NCI-H446 (cell line): Measurements from ENCODE around the gene NFASC.

ENCODE experiments used
- DNase-seq, 2 experiments: peaks; one replicate each; lab custom pipeline; 2025; lab: John Stamatoyannopoulos, UW

Gene NFASC

DNA sequence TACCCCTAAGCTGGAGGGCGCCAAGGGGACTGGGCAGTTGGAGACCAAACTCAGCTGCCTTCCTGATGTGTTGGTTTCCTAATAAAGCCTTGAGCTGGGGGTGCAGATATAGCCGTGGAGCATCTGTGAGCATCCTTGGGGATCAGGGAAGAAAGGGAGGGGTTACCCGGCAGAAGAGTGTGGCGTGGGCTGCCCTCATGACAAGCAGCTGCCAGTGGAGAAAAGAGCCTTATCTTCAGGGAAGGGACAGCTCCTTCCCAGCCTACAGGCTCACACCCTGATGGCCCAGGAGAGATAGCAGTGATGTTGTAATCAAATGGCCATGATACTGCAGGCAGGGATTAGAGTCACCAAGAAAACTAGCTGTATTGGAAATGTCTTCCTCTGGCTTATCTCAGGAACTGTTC lies 10.8 kb upstream of the NFASC start:
- no peak for DNase-seq

DNA sequence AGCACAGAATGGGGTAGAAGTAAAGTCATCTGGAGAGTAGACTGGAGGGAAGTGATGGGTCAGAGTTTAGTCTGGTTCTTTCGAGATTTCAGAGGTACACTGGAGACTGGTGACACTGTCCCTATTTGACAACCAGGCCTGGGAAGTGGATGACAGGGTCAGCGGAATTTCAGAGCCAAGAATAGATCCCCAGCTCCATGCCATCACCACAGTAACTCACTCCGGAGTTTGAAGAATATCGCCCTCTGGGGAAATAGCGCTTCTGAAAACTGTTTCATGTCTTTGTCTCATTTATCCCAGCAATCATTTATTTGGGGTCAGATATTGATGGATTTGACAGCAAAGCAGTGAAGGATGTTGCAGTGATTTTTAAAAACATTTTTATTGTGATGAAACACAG lies 7.6 kb upstream of the NFASC start:
- DNase-seq: no peak

DNA sequence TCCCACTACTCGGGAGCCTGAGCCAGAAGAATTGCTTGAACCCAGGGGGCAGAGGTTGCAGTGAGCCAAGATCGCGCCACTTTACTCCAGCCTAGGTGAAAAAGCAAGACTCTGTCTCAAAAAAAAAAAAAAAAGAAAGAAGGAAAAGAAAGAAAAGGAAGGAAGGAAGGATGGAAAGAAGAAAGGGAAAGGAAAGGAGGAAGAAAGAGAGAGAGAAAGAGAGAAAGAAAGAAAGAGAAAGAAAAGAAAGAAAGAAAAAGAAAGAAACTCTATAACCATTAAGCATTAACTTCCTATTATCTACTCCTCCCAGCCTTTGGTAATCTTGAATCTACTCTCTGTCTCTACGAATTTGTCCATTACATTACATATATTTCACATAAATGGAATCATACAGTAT lies 6.9 kb upstream of the NFASC start:
- DNase-seq: no peak

DNA sequence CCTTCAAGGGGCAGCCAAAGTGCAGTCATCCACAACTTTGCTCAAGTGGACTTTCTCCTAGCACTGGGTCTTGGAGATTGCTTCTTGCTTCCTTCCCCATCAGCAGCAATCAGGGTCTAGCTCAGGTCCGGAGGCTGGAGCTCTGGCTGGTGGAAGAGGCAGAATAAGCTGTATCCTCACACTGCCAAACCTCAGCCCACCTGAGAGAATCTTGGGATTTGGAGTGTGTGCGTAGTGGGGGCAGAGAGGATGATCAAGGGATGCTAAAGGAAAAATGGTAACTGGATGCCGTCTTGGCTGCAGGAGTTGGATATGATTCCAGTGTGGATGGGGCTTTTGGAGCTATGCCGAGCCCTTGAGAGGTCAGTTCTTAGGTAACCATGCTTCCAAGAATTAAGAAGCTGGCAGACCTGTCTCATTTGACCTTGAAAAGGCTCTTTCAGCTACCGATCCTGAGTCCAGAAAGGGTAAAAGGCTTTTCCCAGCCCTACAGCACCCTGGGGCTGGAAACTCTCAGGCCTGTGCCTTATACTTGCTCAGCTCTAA lies 4.5 kb upstream of the NFASC start:
- peak in 1 of 2 experiments; percentile 24 for DNase-seq

DNA sequence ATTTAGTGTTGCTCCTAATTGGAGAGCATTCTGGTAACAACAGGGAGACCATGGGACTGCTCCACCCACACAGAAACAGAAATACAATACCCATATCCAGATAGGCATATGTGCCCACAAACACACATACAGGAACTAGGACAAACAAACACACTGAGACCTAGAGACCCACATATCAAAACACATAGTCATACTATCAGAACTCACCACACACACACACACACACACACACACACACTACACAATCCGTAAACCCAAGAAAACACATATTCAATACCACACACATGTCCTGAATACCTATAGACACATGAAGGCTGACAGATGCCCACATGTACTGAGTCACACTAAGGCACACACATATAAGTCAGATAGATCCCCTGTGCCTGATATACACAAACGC lies 3.5 kb upstream of the NFASC start:
- no peak for DNase-seq

DNA sequence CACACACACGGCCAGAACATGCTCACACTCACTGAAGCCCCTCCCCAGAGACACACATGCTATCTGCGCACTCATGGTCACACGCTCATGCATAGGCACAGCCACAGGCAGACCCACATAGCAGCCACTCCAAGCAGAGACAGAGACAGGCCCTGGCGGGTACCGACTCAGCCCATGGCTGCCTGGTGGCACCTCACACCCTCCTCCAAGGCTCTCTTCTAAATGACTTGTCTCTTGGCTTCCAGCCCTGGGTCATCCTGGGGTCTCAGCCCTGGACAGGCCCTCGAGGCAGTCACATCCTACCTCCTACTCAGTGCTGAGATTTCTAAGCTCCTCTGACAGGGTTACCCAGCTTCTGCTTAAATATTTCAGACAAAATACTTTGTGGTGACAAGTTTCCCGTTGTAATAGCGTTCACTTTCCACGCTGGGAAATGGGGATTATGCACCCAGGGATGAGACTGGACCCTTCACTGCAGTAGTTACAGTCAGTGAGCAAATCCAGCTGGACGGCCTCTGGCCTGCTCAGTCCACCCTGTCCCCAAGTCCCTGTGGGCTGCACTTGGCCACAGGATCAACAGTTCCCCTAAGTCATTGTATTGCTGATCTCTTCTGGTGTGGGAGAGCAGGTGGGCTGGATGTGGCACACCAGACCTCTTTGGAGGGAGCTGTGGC lies 2.9 kb upstream of the NFASC start:
- no peak for DNase-seq

DNA sequence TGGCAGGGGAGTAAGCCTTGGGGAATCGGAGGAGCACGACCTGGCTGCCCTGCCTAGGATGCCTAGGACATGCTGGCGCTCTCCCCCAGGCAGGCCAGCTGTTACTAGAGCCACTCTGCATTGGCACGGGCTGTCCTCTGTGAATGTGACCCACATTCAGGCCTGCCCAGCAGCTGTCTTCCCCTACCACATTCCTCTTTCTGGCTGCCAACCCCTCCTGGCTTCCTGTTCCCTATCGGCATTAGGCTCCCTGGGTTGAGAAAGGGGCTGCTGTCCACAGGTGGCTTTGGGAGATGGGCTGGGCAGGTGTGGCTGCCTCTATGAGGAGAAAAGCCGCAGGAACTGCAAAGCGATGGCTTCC lies 2.3 kb upstream of the NFASC start:
- peak in 1 of 2 experiments; percentile 32 for DNase-seq

DNA sequence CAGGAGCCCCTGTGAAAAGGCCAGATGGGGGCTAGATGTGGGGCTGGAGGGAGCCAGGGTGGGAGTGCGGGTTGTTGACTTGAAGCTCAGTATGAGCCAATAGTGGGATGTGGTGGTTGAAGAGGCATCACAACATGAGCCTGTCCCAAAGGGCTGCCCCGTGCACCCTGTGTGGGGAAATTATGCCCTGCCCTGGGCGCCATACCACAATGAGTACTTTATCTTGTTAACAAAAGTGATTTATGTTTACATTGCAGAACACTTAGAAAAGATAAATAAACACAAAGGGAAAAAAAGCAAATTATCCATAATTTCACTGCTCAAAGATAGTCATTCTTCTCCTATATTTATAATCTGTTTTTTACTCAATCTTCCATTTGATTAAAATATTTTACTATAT lies 1.6 kb upstream of the NFASC start:
- DNase-seq: no peak

DNA sequence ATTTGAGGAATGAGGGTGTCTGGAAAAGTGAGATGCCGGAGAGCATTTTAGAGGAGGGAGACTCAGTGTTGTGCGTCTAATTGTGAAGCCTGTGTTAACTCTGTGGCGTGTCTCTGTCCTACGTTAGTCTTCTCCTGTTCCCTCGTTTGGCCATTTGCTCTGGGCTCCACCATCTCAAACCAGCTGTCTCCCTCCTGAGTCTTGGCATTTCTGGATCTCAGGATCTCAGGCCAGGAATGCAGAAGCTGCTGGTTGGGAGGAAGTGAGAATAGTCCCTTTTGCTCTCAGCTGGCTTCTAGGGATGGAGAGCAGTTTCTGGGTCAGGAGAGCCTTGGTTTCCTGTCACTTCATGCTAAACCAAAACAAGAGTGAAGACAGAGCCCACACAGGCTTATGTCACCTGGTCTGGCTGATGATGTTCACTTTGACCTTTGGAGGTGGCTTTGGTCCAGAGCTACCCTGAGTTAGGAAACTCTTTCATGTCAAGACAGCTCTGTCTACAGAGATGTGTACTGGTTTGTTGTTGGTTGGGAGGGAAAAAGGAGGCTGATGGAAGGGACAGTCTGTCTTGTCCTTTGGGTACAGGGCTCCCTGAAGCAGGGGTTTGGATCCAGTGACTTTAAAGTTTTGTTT lies 859 bp downstream of the NFASC start:
- DNase-seq: no peak

DNA sequence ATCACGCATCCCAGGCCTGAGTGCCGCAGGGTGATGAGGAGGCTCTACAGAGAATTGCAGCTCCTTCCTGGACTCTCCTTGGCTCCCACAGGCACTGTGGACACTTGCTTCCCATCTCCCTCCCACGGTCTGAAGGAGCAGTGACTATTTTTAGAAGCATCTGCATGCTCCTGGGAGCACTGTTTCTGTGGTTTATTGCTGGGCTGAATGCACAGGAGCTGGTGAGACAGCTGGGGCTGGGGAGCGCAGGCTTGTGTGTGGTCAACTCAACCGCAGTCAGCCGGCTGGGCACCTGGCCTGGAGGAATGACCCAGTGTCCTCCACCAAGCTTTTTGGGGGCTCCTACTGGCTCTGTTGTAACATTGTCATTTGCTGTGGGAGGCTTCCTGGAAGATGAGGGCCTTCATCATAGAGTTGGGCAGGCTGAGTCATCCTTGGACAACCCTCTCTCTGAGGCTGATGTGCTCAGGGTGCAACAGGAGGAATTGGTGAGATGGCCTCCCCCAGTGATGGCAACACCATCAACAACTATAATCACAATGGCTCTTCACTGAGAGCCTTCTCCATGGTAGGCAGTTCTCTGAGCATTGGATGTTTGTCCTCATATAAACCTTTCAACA lies 1.7 kb downstream of the NFASC start:
- DNase-seq: no peak

DNA sequence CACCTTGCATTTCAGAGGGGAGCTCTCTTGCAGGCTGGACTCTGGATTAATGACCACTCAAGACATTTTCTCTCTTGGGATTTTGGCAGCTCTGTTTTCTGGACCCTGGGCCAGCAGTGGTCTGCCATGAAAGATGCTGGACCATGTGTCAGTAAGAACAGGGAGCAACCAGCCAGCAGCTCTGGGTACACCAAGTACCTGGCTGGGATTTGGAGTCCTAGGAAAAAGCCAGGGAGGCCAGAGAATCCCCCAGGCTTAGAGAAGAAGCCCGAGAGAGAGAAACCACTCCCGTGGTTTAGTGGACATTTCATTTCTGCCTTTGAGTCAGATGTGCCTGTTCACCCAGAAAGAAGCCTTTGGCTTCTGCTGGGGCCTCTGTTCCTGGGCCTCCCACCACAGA lies 2.5 kb downstream of the NFASC start:
- no peak for DNase-seq

DNA sequence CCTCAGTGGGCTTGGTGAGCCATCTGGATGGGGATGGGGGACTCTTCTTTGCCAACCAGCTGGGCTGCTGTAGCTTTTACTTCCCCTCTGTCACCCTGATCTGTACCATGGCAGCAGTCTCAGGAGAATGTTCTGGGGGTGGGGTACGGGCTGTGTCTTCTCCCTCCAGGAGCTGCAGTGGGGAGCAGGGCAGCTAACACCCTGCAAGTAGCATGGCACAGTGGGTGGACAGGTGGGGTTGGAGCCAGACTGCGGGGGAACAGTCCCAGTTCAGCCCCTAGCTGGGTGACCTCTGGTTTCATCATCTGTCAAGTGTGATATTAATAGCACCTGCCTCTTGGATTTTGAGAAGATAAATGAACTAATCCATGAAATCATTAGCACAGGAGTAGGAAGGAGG lies 3.1 kb downstream of the NFASC start:
- DNase-seq: no peak

DNA sequence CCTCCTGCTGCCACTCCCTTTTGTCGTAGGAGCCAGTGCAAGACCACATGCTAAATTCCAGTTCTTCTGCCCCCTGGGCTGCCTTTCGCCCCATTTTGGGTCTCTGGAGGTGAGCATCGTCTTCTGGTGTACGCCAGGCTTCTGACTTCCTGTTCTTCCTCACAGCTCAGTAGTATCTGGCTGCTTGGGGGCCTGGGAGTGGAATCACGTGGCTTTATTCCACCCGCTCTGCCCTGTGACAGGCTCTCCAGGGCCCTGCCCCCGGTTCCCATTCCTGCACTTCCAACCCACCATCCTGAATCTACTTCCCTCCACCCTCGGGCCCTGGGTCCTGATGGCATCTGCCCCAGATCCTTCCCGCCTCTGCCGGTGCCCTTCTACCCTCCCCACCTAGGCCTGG lies 3.6 kb downstream of the NFASC start:
- DNase-seq: no peak

DNA sequence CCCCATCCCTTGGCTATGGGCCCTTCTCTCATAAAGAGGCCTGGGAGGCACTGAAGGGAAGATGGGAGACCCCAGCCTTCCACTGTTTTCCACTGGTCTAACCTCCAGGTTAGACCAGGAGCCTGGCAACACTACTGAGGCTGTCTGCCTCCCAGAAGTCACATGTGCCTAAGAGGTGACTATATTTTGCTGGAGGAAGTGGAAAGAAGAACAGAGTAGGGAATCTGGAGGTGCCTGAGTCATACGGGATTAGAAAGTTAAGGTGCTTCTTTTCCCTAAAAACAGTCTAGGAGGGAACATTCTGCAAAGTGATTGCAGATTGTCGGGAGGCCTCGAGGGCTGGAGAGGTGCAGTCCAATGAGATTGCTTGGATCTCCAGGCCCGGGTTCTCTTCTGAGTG lies 4.6 kb downstream of the NFASC start:
- DNase-seq: no peak

DNA sequence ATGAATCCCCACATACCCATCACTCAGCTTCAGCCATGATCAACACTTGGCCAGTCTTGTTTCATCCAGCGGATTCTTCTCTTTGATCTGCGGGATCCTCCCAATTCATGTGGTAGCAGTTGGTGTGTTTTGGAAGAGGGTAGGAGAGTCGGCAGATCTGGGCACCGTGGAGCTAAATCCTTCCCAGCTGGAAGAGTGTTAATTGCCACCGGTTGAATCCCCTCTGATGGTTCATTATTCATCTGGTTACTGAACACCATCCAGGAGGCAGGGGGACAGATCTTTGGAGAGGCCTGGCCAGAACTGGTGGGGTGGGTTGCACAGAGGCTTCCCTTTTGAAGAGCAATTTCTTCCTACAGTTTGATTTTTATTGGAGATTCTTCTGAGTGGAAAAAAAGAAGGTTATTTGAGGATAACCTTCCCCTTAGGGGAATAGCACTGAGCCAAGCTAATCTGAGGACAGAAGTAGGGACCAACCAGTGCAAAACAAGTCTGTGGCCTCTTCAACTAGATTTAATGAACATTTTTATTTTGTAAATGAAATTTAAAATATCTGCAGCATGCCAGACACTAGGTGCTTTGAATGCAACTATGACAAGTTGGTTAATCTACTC lies 8.1 kb downstream of the NFASC start:
- peak; percentile 53 to 86 for DNase-seq

DNA sequence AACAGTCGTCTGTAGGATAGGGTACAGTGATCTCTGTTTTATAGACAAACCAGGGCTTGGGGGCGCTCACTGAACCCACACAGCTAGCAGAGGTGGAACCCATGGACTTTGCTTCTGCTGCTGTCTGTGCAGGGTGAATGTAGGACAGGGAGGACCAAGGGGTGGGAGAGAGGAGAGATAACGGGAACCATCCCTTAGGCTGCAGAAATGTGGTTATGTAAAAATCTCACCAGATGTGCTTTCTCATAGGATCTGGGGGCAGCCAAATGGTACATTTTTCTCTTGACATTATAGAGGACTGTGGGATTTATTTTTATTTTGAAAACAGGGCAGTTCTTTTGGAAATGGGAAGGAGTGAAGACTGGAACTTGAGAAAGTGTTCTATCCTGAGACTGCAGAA lies 8.7 kb downstream of the NFASC start:
- DNase-seq: no peak

DNA sequence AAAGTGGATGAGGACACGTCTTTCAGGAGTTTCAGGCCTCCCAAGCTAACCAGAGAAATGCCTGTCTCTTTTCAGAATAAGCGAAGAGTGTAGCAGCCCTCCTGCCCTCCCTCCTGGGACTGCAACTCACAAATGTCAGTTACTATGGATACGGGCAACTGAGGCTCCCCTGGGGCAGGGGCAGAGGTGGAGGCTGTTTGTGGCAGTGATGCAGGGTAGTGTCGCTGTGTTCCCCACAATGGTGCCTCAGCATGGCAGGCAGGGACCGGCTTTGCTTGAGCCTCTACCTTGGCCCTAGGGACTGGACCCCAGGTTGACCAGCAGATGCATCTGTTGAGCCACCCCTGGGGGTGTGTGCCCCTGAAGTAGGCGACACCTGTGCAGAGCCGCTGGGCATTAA lies 10.2 kb downstream of the NFASC start:
- no peak for DNase-seq

DNA sequence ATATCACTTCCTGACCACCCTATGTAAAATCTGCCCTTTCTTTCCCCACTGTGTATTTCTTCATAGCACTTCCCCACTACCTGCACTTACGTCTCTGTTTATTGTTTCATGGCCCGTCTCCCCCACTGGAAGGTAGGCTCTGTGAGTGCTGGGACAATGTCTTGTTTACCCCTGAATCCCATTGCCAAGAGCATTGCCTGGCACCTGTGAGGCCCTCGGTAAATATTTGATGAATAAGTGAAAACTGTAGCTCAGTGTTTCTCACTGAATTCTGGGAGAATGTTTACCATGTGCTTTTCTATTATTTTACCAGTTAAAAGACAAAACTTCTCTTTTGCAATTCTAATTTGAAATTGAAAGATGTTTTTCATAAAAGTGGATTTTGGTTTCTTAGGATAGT lies 11.8 kb downstream of the NFASC start:
- DNase-seq: no peak

DNA sequence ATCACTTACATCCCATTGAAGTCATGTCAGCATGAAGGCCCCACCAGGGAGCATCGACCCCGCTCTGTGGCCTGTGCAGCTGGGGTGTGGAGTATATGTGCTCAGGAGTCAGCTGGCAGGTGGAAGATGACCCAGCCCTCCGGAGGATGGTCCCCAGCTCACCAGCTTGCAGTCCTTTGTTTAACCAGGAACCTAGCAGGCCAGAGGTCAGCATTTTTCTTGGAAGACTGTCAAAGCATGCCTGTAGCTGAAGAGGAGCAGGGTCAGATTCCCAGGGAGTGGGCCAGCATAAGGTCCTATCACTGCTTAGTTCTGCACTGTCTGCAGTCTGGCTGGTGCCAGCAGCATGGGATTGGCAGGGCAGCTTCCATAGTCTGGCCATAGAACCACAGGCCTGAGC lies 12.7 kb downstream of the NFASC start:
- DNase-seq: no peak

DNA sequence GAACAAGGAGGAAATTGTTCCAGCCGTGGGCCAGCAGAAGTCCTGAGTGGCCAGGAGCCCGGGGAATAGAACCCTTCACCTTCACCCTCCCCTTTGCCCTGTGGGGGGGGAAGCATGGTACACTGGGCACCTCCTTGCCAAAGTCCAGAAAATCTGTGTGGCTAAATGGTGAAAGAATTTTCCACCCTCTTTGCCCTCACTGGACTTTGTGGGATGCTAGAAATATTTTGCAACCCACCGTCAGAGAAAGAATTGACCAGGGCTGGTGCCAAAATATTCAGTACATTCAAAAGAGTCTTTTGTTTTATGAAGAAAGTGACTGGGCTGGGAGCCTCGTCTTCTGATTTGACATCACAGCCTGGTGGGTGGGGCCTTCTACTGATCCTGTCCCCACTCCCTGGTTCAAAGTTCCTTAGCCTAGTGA lies 14.6 kb downstream of the NFASC start:
- no peak for DNase-seq

DNA sequence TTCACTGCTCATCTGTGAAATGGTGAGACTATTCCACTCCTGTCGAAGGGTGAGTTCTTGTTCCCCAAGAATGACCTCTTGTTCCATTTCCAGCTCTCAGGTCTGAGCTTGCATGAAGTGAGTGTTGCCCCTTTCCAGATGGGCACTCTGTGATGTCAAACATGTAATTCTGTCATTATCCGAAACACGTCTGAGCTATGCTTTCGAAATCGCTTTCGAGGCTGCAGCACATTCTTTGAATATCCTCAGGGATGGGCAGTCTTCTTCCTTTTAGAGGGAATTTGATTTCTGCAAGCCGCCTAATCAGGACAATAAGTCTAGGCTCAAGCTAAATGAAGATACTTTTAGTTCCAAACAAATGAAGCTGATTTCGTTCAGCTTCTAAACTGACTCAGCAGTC lies 15.1 kb downstream of the NFASC start:
- DNase-seq: no peak

DNA sequence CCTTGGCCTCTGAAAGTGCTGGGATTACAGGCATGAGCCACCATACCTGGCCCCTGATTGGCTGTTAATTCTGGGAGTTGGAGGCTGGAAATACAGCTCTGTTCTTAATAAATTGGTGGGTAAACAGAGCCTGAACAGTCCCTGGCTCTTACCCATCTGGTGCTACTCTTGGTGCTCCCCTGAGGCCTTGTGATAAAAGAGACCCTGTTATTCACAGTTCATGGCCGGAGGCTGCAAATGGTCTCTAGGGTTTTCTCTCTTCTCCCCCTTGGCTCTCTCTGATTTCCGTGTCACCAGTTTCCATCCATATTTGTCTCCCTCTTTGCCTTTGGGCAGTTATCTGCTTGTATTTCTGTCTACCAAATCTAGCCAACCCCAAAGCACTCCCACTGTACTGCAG lies 17.2 kb downstream of the NFASC start:
- no peak for DNase-seq

DNA sequence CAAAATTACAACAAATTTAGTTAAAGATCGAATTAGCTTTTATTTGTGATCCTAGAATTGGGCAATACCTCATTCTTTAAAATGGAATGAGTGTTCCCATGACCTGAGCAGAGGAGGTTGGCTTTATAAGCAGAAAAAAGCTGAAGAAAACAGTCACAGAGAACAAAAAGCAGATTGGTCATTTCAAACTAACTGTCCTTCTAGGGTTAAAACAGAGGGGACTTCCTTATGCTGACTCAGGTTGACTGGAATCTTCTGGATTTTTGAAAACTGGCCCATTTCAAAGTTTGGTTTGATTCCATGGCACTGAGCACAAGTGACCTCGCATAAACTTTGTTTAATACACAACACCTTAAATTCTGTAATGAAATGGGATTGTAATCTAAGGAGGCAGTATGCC lies 17.6 kb downstream of the NFASC start:
- DNase-seq: no peak
